Activated T-cell treated with anti-CD3 and anti-CD28 coated beads, Interleukin-2, amount 50 U/mL, for 1 hour (primary cell): ENCODE measurements around the gene BBIP1.

Experiments
- DNase-seq: peaks from one replicate; pipeline ENCODE4 v3.0.0-alpha.2; 2020

The BBIP1 gene

DNA sequence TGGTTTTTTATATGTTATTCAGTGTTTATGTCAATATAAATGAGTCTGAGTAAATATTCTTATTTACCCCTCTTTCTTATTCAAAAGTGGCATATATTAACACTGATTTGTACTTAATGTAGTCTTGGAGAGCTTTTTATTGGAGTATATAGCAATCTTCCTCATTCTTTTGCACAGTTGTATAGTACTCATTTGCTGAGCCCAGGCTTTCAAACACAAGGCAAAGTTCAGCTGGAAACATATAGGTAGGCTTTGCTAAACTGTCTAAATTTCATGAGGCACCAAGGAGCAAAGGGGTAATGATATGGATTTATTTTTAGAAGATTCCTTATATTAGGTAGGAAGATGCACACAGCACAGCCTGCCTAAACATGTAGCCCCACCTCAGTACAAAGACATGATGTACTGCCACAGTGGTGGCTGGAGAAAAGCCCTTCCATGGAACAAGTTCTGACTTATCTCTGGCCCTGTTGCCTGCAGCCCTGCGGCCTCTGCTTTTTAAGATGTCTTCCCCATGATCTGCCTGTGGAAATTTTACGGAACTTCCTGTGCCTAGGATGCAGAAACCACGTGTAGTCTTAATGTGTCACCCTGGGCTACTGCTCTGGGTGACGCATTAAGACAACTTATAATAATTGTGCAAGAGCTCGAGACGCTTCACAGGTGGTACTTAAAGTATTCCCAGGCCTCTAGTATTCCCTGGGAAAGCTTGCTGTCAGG, 56.9 kb downstream of the BBIP1 start:
- no peak for DNase-seq

DNA sequence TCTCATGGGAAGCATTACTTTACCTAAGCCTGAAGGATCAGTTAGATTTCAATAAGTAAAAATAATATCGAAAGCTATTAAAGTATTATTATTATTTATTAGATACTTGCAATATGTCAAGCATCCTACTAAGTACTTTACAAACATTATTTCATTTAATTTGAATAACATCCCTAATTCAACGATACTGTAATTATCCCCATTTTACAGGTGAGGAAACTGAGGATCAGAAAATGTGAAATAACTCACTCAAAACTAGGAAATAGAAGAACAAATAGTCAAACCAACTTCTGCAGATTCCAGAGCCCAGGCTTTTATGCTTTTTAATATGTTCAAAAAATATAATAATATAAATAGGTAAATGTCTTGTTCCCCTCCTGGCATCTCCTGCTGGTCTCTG, 57.5 kb downstream of the BBIP1 start:
- no peak for DNase-seq

DNA sequence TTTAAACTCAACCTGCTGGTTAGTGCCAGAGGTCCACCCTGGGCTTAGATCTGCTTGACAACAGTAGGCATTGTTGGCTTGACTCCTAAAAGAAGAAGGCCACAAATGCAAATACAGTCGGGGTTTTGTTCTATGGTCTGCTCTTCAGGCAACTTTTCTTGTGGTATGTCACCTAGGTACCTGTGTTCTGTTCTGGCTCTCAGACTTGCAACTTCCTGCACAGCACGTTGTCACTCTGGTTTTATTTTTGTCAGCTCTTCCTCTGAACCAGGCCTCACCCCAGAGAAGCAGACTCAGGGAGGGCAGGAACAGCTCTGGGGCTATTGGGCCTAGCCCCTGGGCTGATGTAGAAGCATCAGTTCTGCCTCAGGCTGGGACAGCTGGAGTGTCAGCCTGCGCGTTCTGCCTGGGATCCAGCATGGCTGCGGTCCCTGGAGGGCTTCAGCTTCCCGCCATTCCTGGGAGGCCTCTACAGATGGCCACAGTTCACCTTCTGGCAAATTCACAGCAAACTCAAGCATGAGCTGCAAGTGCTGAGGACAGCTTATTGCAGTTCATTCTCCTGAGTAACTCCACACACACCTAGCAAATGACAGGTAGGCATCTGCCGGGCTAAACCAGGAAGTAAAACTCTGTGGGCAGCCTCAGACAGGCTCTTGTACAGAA, 58.3 kb downstream of the BBIP1 start:
- peak; percentile 56 for DNase-seq

- no peak for DNase-seq
These were observed 59.0 kb downstream of the BBIP1 start for GRCh38 chr10:110859973-110860376.

DNA sequence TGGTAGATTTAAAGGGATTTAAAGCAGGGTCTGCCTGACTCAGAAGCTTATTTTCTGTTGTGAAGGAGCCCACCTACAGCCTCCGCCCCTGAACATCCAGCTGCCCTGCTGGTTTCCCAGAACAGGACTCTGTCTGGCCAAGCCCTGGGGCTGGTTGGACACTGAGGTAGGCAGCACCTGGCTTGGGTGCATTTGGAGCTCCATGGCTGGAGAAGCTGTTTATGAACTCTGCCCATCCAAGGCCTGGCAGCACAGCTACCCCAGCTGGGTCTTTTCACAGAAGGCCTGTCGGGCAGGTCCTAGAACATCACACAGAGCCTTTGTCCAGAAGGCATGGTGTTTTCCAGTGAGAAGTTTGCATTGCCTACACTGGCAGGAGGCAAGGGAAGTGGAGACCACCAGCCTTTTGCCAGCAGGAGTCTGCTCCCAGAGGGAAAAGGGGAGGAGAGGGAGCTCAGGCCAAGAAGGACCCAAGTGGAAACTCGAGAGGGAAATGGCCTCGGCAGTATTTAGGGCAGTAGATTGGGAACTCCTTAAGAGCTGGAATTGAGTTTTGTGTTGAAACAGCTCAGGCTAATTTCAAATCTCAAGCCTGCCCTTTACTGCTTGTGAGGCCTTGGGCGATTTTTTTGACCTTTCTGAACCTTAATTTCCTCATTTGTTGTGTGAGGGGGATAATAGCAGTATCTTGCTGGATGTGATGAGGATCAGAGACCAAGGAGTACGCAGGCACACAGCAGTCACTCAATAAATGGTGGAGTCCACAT, 59.6 kb downstream of the BBIP1 start:
- DNase-seq, result no peak

GRCh38 chr10:110858297-110858934, 60.6 kb downstream of the BBIP1 start:
- DNase-seq, result no peak

- DNase-seq, result no peak
These were observed 61.5 kb downstream of the BBIP1 start for GRCh38 chr10:110857265-110858171.

DNA sequence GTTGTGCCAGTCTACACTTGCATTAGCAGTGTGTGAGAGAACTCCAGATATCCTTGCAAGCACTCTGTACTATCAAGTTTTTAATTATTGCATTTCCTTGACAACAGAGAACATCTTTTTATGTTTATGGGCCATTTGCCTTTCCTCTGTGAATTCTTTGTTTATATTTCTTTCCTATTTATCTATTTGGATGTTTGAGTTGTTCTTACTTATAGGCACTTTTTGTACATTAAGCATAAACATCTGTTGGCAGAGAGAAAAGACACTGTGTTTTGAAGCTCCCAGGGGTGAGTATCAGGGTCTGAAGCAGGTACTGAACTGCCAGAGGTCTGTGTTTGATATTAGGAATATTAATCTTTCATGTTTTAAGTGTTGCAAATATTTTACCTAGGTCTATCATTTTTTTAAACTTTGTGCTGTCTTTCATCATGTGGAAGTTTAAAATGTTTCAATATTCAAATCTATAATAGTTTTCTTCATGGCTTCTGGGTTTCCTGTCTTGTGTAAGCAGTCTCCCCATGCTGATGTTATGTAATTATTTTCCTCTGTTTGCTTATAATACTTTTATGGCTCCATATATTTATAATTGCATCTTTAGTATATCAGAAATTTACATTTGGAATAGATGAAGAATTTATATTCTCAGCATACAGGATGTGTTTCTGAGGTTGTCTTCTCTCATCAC, 64.9 kb downstream of the BBIP1 start:
- DNase-seq, result no peak

GRCh38 chr10:110852947-110853346, 66.0 kb downstream of the BBIP1 start:
- DNase-seq, result no peak

- DNase-seq, result no peak
These were observed 66.6 kb downstream of the BBIP1 start for GRCh38 chr10:110852255-110852896.

DNA sequence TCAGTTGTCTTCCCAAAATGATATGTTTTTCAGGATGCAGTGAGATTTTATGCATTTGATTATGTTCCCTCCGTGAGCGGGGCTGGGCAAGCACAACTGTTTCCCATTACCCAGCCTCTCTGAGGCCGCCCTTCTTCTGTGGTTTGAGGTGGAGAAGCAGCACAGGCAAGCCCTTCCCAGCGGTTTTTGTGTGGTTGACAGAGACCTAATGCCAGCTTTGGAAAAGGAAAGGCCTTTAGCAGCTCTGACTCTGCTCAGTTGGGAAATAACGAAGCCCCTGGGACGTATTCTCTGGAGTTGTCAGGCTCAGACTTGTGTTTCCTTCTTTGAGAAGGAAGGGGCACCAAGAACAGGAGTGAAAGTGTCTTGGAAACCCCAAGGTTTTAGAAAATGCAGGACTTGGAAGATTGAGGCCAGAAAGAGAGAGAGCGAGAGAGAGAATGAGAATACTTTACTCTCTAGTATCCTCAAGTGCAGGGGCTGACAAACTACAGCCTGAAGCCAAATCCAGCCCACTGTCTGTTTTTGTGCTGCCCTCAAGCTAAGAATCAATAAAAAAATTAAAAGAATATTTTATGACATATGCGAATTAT, 67.9 kb downstream of the BBIP1 start:
- peak; percentile 45 for DNase-seq

GRCh38 chr10:110850099-110850498, 68.9 kb downstream of the BBIP1 start:
- no peak for DNase-seq
